HG03575 (cell line): Measurements from ENCODE around the gene PHTF1.

ENCODE experiments used
- ATAC-seq: cut with Tn5 transposase; IDR thresholded peaks from one replicate; pipeline ENCODE4 v1.9.1; 2021; ENCODE audit not compliant: unreplicated experiment, insufficient number of reproducible peaks, low FRiP score; ENCODE audit errors: extremely low read depth

Gene PHTF1

DNA sequence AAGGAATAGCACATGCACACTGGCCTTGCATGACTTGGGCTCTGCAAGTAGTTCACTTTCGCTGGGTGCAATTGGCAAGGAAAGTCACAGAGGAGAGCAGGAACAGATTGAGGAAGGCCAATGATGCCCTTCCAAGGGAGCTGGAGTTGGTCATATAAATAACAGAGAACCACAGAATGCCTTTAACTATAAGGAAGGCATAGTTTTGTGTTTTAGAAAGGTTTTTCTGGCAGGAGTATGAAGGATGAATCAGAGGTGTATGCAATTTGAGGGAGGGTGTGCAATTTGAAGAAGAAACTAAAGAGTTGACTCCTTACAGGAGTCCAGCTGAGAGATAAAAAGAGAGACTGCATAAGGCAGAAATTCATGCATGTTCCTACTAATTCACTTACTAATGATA, 112.1 kb downstream of the PHTF1 start:
- no peak for ATAC-seq
